Nephron (organoid): ENCODE measurements around the gene CMTM4.

ENCODE experiments used
- H3K27ac Mint-ChIP-seq, 3 experiments: 2 replicates each; pipeline ENCODE4 v1.8.0; 2020; ENCODE audit warnings: mixed read lengths in 3 of 3, mild to moderate bottlenecking in 2 of 3, moderate library complexity in 1 of 3
- H3K27me3 Mint-ChIP-seq: 2 replicates; pipeline ENCODE4 v1.8.0; 2021; ENCODE audit warnings: low read depth, mild to moderate bottlenecking, moderate library complexity, mixed read lengths
- H3K36me3 Mint-ChIP-seq: 2 replicates; pipeline ENCODE4 v1.8.0; 2020; ENCODE audit warnings: low read depth, mixed read lengths
- H3K4me1 Mint-ChIP-seq: 2 replicates; pipeline ENCODE4 v1.8.0; 2020; ENCODE audit warnings: mixed read lengths
- H3K4me3 Mint-ChIP-seq, 3 experiments: 2 replicates each; pipeline ENCODE4 v1.8.0; 2020; ENCODE audit warnings: mild to moderate bottlenecking in 3 of 3, mixed read lengths in 3 of 3, moderate library complexity in 2 of 3
- H3K9me3 Mint-ChIP-seq: 2 replicates; pipeline ENCODE4 v1.8.0; 2020; ENCODE audit warnings: mixed read lengths
- TF ChIP-seq, protein P1 (sequence below), 3 experiments: fragments of 200-600 bp; sonication (generic); IDR thresholded peaks; one replicate each; pipeline ENCODE4 v1.5.0; 2021; ENCODE audit warnings: antibody characterized with exemption in 3 of 3; ENCODE audit not compliant: unreplicated experiment in 3 of 3

The CMTM4 gene

DNA sequence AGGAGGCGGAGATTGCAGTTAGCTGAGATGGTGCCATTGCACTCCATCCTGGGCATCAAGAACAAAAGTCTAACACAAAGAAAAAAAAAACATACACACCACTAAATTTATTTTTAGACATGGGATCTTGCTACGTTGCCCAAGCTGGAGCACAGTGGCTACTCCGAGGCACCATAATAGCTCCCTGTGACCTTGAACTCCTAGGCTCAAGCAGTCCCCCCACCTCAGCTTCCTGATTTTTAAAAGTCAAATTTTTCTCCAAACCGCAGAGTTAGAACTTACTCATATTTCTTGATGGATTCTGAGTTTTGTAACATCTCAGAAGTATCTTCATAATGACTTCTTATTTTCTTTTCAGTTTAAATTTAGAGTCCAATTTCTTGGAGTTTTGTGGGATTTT is 3.4 kb downstream of the CMTM4 start:
- H3K4me1 Mint-ChIP-seq, result peaks cover 9% of the 10 kb centered on the region
- no peaks in the 10 kb centered on the region for H3K9me3 Mint-ChIP-seq
- H3K4me3 Mint-ChIP-seq, result peak overlapping the region; percentile 61 to 75 (median 70)
- peaks cover 16% of the 10 kb centered on the region for H3K27me3 Mint-ChIP-seq
- H3K27ac Mint-ChIP-seq, result no peak overlapping the region
- H3K36me3 Mint-ChIP-seq, result no peaks in the 10 kb centered on the region
- TF ChIP-seq, protein P1, sequence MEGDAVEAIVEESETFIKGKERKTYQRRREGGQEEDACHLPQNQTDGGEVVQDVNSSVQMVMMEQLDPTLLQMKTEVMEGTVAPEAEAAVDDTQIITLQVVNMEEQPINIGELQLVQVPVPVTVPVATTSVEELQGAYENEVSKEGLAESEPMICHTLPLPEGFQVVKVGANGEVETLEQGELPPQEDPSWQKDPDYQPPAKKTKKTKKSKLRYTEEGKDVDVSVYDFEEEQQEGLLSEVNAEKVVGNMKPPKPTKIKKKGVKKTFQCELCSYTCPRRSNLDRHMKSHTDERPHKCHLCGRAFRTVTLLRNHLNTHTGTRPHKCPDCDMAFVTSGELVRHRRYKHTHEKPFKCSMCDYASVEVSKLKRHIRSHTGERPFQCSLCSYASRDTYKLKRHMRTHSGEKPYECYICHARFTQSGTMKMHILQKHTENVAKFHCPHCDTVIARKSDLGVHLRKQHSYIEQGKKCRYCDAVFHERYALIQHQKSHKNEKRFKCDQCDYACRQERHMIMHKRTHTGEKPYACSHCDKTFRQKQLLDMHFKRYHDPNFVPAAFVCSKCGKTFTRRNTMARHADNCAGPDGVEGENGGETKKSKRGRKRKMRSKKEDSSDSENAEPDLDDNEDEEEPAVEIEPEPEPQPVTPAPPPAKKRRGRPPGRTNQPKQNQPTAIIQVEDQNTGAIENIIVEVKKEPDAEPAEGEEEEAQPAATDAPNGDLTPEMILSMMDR (IDR thresholded peaks at IDR 0.05; ENCODE audit: unreplicated experiment in 3 of 3), result no peak

- no peaks in the 10 kb centered on the region for H3K9me3 Mint-ChIP-seq
- no peak overlapping the region for H3K27ac Mint-ChIP-seq
- peaks cover 9% of the 10 kb centered on the region for H3K4me1 Mint-ChIP-seq
- peaks cover 13% of the 10 kb centered on the region for H3K27me3 Mint-ChIP-seq
- H3K4me3 Mint-ChIP-seq, result no peak overlapping the region
- no peaks in the 10 kb centered on the region for H3K36me3 Mint-ChIP-seq
- TF ChIP-seq, protein P1 (IDR thresholded peaks at IDR 0.05; ENCODE audit: unreplicated experiment in 3 of 3), result no peak
Observed at GRCh38 chr16:66692341-66692740, 4.2 kb downstream of the CMTM4 start.

DNA sequence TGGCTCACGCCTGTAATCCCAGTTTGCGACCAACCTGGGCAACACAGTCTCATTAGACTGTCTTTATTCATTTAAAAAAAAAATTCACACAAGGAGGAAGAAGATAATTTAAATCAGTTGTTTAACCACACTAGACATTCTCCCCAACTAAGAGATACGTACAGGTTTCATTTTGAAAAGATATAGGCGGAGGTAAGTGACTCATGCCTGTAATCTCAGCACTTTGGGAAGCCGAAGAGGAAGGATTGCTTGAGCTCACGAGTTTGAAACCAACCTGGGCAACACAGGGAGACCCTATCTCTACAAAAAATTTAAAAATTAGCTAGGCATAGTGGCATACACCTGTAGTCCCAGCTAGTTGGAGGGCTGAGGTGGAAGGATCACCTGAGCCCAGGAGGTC is 5.3 kb downstream of the CMTM4 start:
- Mint-ChIP-seq H3K27me3 (peaks cover 13% of the 10 kb centered on the region), H3K27ac (no peak overlapping the region), H3K9me3 (no peaks in the 10 kb centered on the region), H3K4me1 (peaks cover 9% of the 10 kb centered on the region), H3K4me3 (no peak overlapping the region), H3K36me3 (no peaks in the 10 kb centered on the region)
- TF ChIP-seq, protein P1 (IDR thresholded peaks at IDR 0.05; ENCODE audit: unreplicated experiment in 3 of 3), result no peak

DNA sequence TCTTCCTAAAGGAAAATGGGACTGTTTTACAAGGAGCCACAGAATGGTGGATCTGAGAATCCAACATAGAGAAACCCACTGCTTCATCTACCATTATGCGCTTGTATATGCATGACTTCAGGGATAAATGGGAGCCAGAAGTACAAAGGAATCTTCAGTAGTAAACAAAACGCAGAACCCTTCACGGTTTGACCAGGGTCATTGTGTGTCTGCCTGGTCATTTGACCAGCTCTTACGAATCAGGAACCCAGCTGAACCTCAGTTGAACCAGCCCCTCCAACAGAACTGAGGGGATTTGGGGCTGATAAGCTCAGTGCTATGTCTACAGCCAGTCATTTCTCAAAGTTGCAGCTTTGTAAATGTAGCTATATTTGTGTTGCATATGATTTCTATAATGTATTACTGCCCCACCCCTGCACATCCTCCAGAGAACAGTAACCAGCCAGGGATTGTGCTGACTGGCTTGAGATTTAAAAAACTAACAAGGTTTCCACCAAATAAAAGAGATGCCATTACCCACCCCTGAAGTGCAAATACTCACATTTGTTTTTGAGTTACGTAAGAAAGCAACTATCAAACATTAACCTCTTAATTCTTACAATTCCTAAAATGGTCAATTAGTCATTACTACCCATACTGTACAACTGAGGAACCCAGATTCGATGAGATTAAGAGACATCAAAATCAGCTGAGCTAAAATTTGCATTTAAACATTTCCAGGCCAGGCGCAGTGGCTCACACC is 6.3 kb downstream of the CMTM4 start:
- TF ChIP-seq, protein P1 (IDR thresholded peaks at IDR 0.05; ENCODE audit: unreplicated experiment in 3 of 3), result no peak

GRCh38 chr16:66689282-66689681 is 7.3 kb downstream of the CMTM4 start:
- no peaks in the 10 kb centered on the region for H3K9me3 Mint-ChIP-seq
- no peaks in the 10 kb centered on the region for H3K36me3 Mint-ChIP-seq
- no peak overlapping the region for H3K4me3 Mint-ChIP-seq
- peaks cover 4% of the 10 kb centered on the region for H3K27me3 Mint-ChIP-seq
- TF ChIP-seq, protein P1 (IDR thresholded peaks at IDR 0.05; ENCODE audit: unreplicated experiment in 3 of 3), result no peak
- H3K4me1 Mint-ChIP-seq, result peaks cover 6% of the 10 kb centered on the region
- no peak overlapping the region for H3K27ac Mint-ChIP-seq

More for the DNA sequence above, 6.3 kb downstream of the CMTM4 start:
- peak overlapping the region in 1 of 3 experiments; percentile 27 for H3K27ac Mint-ChIP-seq
- H3K9me3 Mint-ChIP-seq, result no peaks in the 10 kb centered on the region
- H3K36me3 Mint-ChIP-seq, result no peaks in the 10 kb centered on the region
- H3K4me3 Mint-ChIP-seq, result no peak overlapping the region
- peaks cover 8% of the 10 kb centered on the region for H3K4me1 Mint-ChIP-seq
- peaks cover 12% of the 10 kb centered on the region for H3K27me3 Mint-ChIP-seq
